ENCODE data around the gene SHISAL2A. TPM values are rescaled to one million over a fixed set of nuclear protein-coding genes. Genes with fewer than 3 reads are reported as not detected.

SHISAL2A gene
- total and polyA plus RNA-seq, 10 of the 15 experiments (the other 5 are each of a cell fraction or from before 2014, with no cell fraction given): 0.18 to 0.67 (median 0.45) TPM

DNA sequence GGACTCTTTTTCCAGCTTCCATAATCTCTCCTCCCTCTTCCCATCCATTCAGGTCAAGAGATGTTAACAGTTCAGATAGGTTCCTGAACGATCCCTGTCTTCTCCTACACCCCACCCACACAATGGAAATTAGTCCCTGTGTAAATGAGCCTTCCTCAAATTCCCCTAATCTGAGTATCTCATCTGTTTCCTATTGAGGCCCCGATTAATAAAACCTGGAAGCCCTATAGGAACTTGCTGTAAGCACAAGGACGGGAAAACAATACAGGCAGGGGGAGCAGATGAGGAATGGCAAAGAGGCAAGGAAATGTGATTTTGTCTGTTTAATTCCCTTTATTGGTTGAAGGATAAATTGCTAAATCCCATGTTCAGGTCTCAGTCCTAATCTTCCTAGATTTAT, 37.9 kb upstream of the SHISAL2A start:
- Histone ChIP-seq H2AFZ (ENCODE audit: control insufficient read depth, low read depth, low read length) (no peak overlapping the region), H3K9ac (ENCODE audit: control insufficient read depth, insufficient read depth, low read length) (no peak overlapping the region), H3K9me3 (replicated peaks; ENCODE audit: control insufficient read depth, insufficient read depth, low read length) (no peaks in the 10 kb centered on the region), H3K4me1 (ENCODE audit: control insufficient read depth, insufficient read depth, low read length) (no peaks in the 10 kb centered on the region; the same call in 1 of the 2 replicates), H3K79me2 (ENCODE audit: control insufficient read depth, insufficient read depth, low read length) (no peaks in the 10 kb centered on the region), H3K27me3 (replicated peaks in 1 of 2; ENCODE audit: control insufficient read depth in 2 of 2, insufficient read depth in 2 of 2, low read length in 1 of 2) (no peaks in the 10 kb centered on the region; a peak in 2 of 4 replicates), H3K4me3 (no peak overlapping the region), H4K20me1 (ENCODE audit: control insufficient read depth, insufficient read depth) (no peaks in the 10 kb centered on the region), H3K36me3 (ENCODE audit: control insufficient read depth in 2 of 2, insufficient read depth in 2 of 2, low read length in 1 of 2) (no peaks in the 10 kb centered on the region), H3K4me2 (ENCODE audit: control insufficient read depth, insufficient read depth) (no peak overlapping the region), H3K27ac (ENCODE audit: control insufficient read depth, insufficient read depth) (no peak overlapping the region)
- in situ Hi-C loops (cut with MboI) (no loop called here), intact Hi-C loops (cut with micrococcal nuclease; ENCODE audit: unreplicated experiment) (no loop called here)
- no peak for FAIRE-seq
- WGBS (ENCODE audit: insufficient coverage, insufficient replicate concordance, low lambda C conversion rate, missing lambda C conversion rate): 32% methylated on average over 3 of the region's 3 CpGs
- CTCF ChIA-PET: interaction anchor here (1.4 kb wide), 1 partner anchor 9 kb away, joined by 4 read pairs; no protein-coding TSS in a partner anchor
- RAD21 ChIA-PET (ENCODE audit: unreplicated experiment): no interaction called here
- SMC1A ChIA-PET (ENCODE audit: uncharacterized antibody, unreplicated experiment): interaction anchor here (1.2 to 1.7 kb wide), 2 partner anchors 19 to 462 kb away, joined by 3 to 4 read pairs; no protein-coding TSS in a partner anchor
- TF ChIP-seq FOS (IDR thresholded peaks at IDR 0.05; ENCODE audit: borderline replicate concordance, extremely low read depth, insufficient read length) (no peak), NR2C1 (IDR thresholded peaks at IDR 0.05) (no peak), CBFB (IDR thresholded peaks at IDR 0.05; ENCODE audit: low read depth) (no peak), CEBPB (IDR thresholded peaks at IDR 0.05; ENCODE audit: borderline replicate concordance in 1 of 2, low read depth in 2 of 2, low read length in 2 of 2) (no peak), ZNF384 (IDR thresholded peaks at IDR 0.05; ENCODE audit: borderline replicate concordance, low read depth, low read length) (no peak), NR2F1 (conservative IDR thresholded peaks at IDR 0.05) (no peak), SUPT20H (IDR thresholded peaks at IDR 0.05; ENCODE audit: borderline replicate concordance, control insufficient read depth, low read depth, low read length) (no peak), RAD21 (IDR thresholded peaks at IDR 0.05; ENCODE audit: insufficient read depth, low read depth, low read length) (no peak), PAX5 (IDR thresholded peaks at IDR 0.05; ENCODE audit: borderline replicate concordance, low read depth, low read length) (no peak), SPI1 (IDR thresholded peaks at IDR 0.05; ENCODE audit: borderline replicate concordance, insufficient read depth, low read depth, low read length) (no peak), POLR2AphosphoS5 (IDR thresholded peaks at IDR 0.05; ENCODE audit: low read length) (no peak), CHD4 (IDR thresholded peaks at IDR 0.05) (no peak), GATAD2B (conservative IDR thresholded peaks at IDR 0.05; ENCODE audit: low read depth) (no peak), SUZ12 (IDR thresholded peaks at IDR 0.05; ENCODE audit: unreplicated experiment) (no peak), WRNIP1 (IDR thresholded peaks at IDR 0.05; ENCODE audit: borderline replicate concordance, low read depth, low read length) (no peak), POLR2AphosphoS2 (IDR thresholded peaks at IDR 0.05; ENCODE audit: low read depth, low read length) (no peak), NFYB (IDR thresholded peaks at IDR 0.05; ENCODE audit: insufficient read depth, low read depth, low read length) (no peak)
- TF ChIP-seq, protein P1, sequence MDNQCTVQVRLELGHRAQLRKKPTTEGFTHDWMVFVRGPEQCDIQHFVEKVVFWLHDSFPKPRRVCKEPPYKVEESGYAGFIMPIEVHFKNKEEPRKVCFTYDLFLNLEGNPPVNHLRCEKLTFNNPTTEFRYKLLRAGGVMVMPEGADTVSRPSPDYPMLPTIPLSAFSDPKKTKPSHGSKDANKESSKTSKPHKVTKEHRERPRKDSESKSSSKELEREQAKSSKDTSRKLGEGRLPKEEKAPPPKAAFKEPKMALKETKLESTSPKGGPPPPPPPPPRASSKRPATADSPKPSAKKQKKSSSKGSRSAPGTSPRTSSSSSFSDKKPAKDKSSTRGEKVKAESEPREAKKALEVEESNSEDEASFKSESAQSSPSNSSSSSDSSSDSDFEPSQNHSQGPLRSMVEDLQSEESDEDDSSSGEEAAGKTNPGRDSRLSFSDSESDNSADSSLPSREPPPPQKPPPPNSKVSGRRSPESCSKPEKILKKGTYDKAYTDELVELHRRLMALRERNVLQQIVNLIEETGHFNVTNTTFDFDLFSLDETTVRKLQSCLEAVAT (IDR thresholded peaks at IDR 0.05): no peak
- POLR2A ChIA-PET: no interaction called here
- ATAC-seq: no peak
- no peak for DNase-seq (ENCODE audit: low read depth, low spot score)
- no TSS peak for BruUV-seq (replicated peaks)
